Vagina (tissue), 2 donors: ENCODE data around the gene SECTM1.

Experiments used
- CTCF ChIP-seq, 3 experiments: fragments of 450-650 bp in 2 of 3; fragments of 200-600 bp in 1 of 3; sonication (generic) in 1 of 3; IDR thresholded peaks; one replicate each; pipeline ENCODE4 v1.5.1; 2017 to 2019; ENCODE audit warnings: antibody characterized with exemption in 3 of 3, mild to moderate bottlenecking in 2 of 3, moderate library complexity in 2 of 3
- POLR2A ChIP-seq, 2 donors: fragments of 450-650 bp; IDR thresholded peaks; one replicate each; pipeline ENCODE4 v1.6.1; 2017; ENCODE audit warnings: antibody characterized with exemption in 2 of 2, mild to moderate bottlenecking in 2 of 2, moderate library complexity in 2 of 2

GRCh38 chr17:82355770-82356427, 22.3 kb upstream of the SECTM1 start:
- TF ChIP-seq CTCF (IDR thresholded peaks at IDR 0.05) (no peak), POLR2A (IDR thresholded peaks at IDR 0.05) (no peak)
